Fibroblast of skin of scalp (primary cell): Measurements from ENCODE around the gene ASB18.
A peak's percentile ranks its signal among the peaks of the same experiment; 100 is the strongest.

Experiments used
- DNase-seq: peaks from one replicate; pipeline ENCODE4 v3.0.0-alpha.2; 2013

Gene ASB18

GRCh38 chr2:236173729-236174607, 90.2 kb downstream of the ASB18 start:
- no peak for DNase-seq

GRCh38 chr2:236173036-236173728, 91.0 kb downstream of the ASB18 start:
- DNase-seq, result no peak

- no peak for DNase-seq
Measured at GRCh38 chr2:236172255-236173035, 91.8 kb downstream of the ASB18 start.

- DNase-seq, result no peak
Measured at GRCh38 chr2:236171680-236172254, 92.4 kb downstream of the ASB18 start.

GRCh38 chr2:236171181-236171679, 93.0 kb downstream of the ASB18 start:
- DNase-seq, result no peak

- DNase-seq, result no peak
Measured at GRCh38 chr2:236170590-236171165, 93.5 kb downstream of the ASB18 start.

GRCh38 chr2:236169741-236170589, 94.2 kb downstream of the ASB18 start:
- no peak for DNase-seq

- no peak for DNase-seq
Measured at GRCh38 chr2:236169151-236169721, 95.0 kb downstream of the ASB18 start.

- DNase-seq, result peak; percentile 87
Measured at GRCh38 chr2:236168110-236169080, 95.8 kb downstream of the ASB18 start, which contains the start of gene GBX2. Gene GBX2 (minus strand): TSS chr2:236168386. CDS start chr2:236167971, 415 bp downstream.

GRCh38 chr2:236167297-236168109, 96.7 kb downstream of the ASB18 start:
- DNase-seq, result peak; percentile 48

- DNase-seq, result no peak
Measured at GRCh38 chr2:236166796-236167296, 97.4 kb downstream of the ASB18 start.

- DNase-seq, result no peak
Measured at GRCh38 chr2:236165842-236166795, 98.1 kb downstream of the ASB18 start.

- DNase-seq, result no peak
Measured at GRCh38 chr2:236164925-236165841, 99.0 kb downstream of the ASB18 start.

- DNase-seq, result no peak
Measured at GRCh38 chr2:236164201-236164924, 99.8 kb downstream of the ASB18 start.
